Activated CD8-positive, alpha-beta T cell treated with anti-CD3 and anti-CD28 coated beads for 36 hours (primary cell): ENCODE results near the gene CLEC5A. TPM values are rescaled to one million over a fixed set of nuclear protein-coding genes. Genes with fewer than 3 reads are reported as not detected.

Source experiments
- ATAC-seq: fragments of 200-7000 bp; cut with Tn5 transposase; one replicate; pipeline ENCODE4 v1.10.0; 2021; ENCODE audit warnings: mild to moderate bottlenecking, moderate library complexity
- CTCF ChIA-PET: fragments of 350-600 bp; sonication (Branson Sonifier 250); formaldehyde crosslinking; loops from one replicate; lab custom pipeline; 2021; ENCODE audit warnings: antibody characterized with exemption; lab: Charles Lee
- POLR2A ChIA-PET: fragments of 350-600 bp; sonication (Branson Sonifier 250); formaldehyde crosslinking; loops from one replicate; lab custom pipeline; 2021; ENCODE audit warnings: antibody characterized with exemption; lab: Charles Lee
- DNase-seq: peaks from one replicate; pipeline ENCODE4 v3.0.0-alpha.2; 2020
- H3K27ac Mint-ChIP-seq: one replicate; pipeline ENCODE4 v1.8.0; 2021; ENCODE audit warnings: mild to moderate bottlenecking, mixed read lengths
- H3K27me3 Mint-ChIP-seq: one replicate; pipeline ENCODE4 v1.8.0; 2021; ENCODE audit warnings: mixed read lengths
- H3K36me3 Mint-ChIP-seq: one replicate; pipeline ENCODE4 v1.8.0; 2021; ENCODE audit warnings: low read depth, mixed read lengths
- H3K4me1 Mint-ChIP-seq: one replicate; pipeline ENCODE4 v1.8.0; 2021; ENCODE audit warnings: low read depth, mixed read lengths
- H3K4me3 Mint-ChIP-seq: one replicate; pipeline ENCODE4 v1.8.0; 2021; ENCODE audit warnings: mild to moderate bottlenecking, moderate library complexity, mixed read lengths
- H3K9me3 Mint-ChIP-seq: one replicate; pipeline ENCODE4 v1.8.0; 2021; ENCODE audit warnings: mixed read lengths
- CTCF ChIP-seq: fragments of 200-600 bp; IDR thresholded peaks from one replicate; pipeline ENCODE4 v1.8.0; 2022; ENCODE audit warnings: antibody characterized with exemption, mild to moderate bottlenecking
- intact Hi-C: fragments of 100-400 bp; cut with micrococcal nuclease; formaldehyde crosslinking; loops from one replicate; pipeline ENCODE4 v1.10.0; 2022
- total RNA-seq, 2 experiments: library from RNA; stranded (reverse); gene quantifications; one replicate each; pipeline ENCODE4 v1.2.3, GENCODE V29; 2021

Gene CLEC5A
- total RNA-seq, 2 experiments from 2014 or later = not detected

GRCh38 chr7:141976524-141977245, 29.9 kb upstream of the CLEC5A start:
- intact Hi-C loops = loop anchor here (2.0 kb wide), 2 partner anchors 212 to 326 kb away; no protein-coding TSS in a partner anchor
- CTCF ChIA-PET = interaction anchor here (0.5 to 3.6 kb wide), 44 partner anchors 10 to 1239 kb away, joined by 3 to 64 read pairs (median 4); partner anchors contain the start of gene MGAM2
- DNase-seq (no peak), ATAC-seq (no peak)
- Mint-ChIP-seq H3K27ac (no peak overlapping the region), H3K4me3 (peak overlapping the region; percentile 68), H3K4me1 (peaks cover 12% of the 10 kb centered on the region), H3K27me3 (no peaks in the 10 kb centered on the region), H3K9me3 (no peaks in the 10 kb centered on the region), H3K36me3 (no peaks in the 10 kb centered on the region)
- TF ChIP-seq CTCF = peak; percentile 60
- POLR2A ChIA-PET = interaction anchor here (1.3 kb wide), 1 partner anchor 55 kb away, joined by 3 read pairs; no protein-coding TSS in a partner anchor

DNA sequence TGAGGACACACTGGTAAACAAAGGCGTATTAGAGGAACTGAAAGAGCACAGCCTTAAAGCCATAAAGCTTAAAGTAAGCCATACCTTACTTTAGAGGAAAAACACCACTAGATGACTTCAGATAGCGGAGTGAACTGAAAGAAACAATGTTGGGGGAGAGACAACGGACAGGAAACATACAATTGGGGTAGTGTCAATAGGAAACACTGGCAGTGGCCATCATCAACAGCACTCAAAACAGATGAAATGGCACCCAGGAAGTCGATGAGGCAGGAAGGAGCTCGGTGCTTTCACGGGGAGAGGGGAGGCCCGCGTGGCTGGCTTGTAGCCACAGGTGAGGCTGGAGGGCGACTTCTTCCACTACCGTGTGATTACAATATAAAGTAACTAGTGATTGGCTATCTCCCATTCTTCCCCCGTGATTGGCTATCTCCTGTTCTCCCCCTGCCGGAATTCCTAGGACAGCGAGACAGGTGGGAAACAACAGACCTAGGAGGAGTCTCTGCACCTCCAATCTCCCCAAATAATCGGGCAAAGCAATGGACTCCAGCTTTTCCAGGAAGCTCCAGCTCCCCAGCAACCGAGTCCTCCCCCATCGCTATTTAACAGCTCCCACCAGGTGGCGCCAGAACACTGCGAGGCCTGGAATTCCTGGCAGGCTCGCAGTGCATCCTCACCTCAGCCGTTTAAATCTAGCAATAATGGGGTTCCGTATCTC, 29.2 kb upstream of the CLEC5A start:
- Mint-ChIP-seq H3K27ac (peak overlapping the region; percentile 62), H3K4me3 (peak overlapping the region; percentile 68)
- POLR2A ChIA-PET = interaction anchor here (1.3 kb wide), 1 partner anchor 56 kb away, joined by 3 read pairs; no protein-coding TSS in a partner anchor

DNA sequence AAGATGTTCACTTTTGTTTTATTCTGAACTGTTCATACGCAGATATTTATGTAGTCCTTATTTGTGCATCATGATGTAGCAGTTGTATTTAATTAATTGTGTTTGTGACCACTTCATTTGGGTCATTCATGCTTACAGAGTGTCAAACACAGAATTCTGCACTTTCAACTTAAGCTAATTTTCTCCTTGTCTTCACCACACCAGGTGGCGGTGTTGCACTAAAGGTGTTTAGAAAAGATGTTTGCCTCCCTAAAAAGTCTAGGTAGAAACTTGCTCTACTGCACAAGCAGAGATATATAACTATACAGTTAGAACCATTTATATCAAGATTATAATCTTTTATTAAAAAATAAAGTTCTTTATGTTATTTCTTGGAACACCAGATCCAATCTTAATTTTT, 28.1 kb upstream of the CLEC5A start:
- H3K27me3 Mint-ChIP-seq = no peaks in the 10 kb centered on the region
- no peaks in the 10 kb centered on the region for H3K9me3 Mint-ChIP-seq
- ATAC-seq (no peak), DNase-seq (peak; percentile 48)
- H3K4me3 Mint-ChIP-seq = no peak overlapping the region
- no peaks in the 10 kb centered on the region for H3K36me3 Mint-ChIP-seq
- H3K27ac Mint-ChIP-seq = no peak overlapping the region
- peaks cover 12% of the 10 kb centered on the region for H3K4me1 Mint-ChIP-seq
- no peak for TF ChIP-seq CTCF
- POLR2A ChIA-PET = no interaction called here
- CTCF ChIA-PET = interaction anchor here (0.7 to 3.6 kb wide), 10 partner anchors 9 to 384 kb away, joined by 3 to 64 read pairs (median 7); no protein-coding TSS in a partner anchor
- intact Hi-C loops = no loop called here

More for the DNA sequence above, 29.2 kb upstream of the CLEC5A start:
- H3K36me3 Mint-ChIP-seq = no peaks in the 10 kb centered on the region
- intact Hi-C loops = loop anchor here (2.0 kb wide), 2 partner anchors 213 to 327 kb away; no protein-coding TSS in a partner anchor
- no peaks in the 10 kb centered on the region for H3K27me3 Mint-ChIP-seq
- no peaks in the 10 kb centered on the region for H3K9me3 Mint-ChIP-seq
- peak; percentile 88 for ATAC-seq
- CTCF ChIA-PET = interaction anchor here (0.6 to 3.6 kb wide), 52 partner anchors 10 to 1239 kb away, joined by 3 to 64 read pairs (median 4); partner anchors contain the start of genes MGAM2 and PRSS37
- TF ChIP-seq CTCF = peak; percentile 96
- DNase-seq = peak; percentile 80
- H3K4me1 Mint-ChIP-seq = peaks cover 12% of the 10 kb centered on the region

DNA sequence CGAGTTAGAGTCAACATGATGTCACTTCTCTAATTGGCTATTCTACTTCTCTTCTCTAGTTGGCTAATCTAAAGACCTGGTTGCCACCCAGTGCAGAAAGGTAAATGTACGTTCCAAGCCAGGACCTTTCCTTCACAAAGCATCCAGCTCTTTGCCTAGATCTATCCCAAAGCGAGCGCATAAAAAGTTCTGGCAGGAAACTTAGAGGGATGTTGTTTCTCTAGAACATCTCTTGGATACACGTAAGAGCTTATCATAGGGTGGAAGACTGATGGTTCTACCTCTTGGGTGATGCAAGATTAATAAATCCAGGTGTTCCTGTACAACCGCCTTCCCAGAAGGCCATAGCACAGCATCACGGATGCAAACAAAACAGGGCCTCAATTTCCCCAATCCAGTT, 26.9 kb upstream of the CLEC5A start, which contains the start of gene TAS2R38:
TAS2R38 (minus strand) TSS at position 101 of the 400 bp plus-strand sequence; CDS start at position 17, 84 bp downstream.
- DNase-seq (no peak), ATAC-seq (no peak)
- TF ChIP-seq CTCF = no peak
- no peaks in the 10 kb centered on the region for H3K27me3 Mint-ChIP-seq
- no peak within 1 kb of the TSS for H3K4me3 Mint-ChIP-seq
- ChIA-PET POLR2A (no interaction called here), CTCF (interaction anchor here (1.4 kb wide), 1 partner anchor 330 kb away, joined by 4 read pairs; no protein-coding TSS in a partner anchor)
- H3K36me3 Mint-ChIP-seq = no peaks in the 10 kb centered on the region
- intact Hi-C loops = no loop called here
- peaks cover 7% of the 10 kb centered on the region for H3K4me1 Mint-ChIP-seq
- H3K9me3 Mint-ChIP-seq = no peaks in the 10 kb centered on the region
- H3K27ac Mint-ChIP-seq = no peak within 1 kb of the TSS
